Keratinocyte (primary cell): ENCODE measurements around the gene DDIAS.

Experiments used
- CTCF ChIP-seq, 3 experiments: IDR thresholded peaks in 1 of 3; conservative IDR thresholded peaks in 1 of 3; optimal IDR thresholded peaks in 1 of 3; 2 replicates in 2 of 3; 3 replicates in 1 of 3; pipeline versions ENCODE3 to v1.5.1; 2011; ENCODE audit warnings: low read length in 3 of 3, mild to moderate bottlenecking in 3 of 3, moderate library complexity in 2 of 3, control low read depth in 1 of 3, inconsistent platforms in 1 of 3; ENCODE audit not compliant: insufficient read depth in 2 of 3; ENCODE audit errors: extremely low read depth in 1 of 3
- EZH2 ChIP-seq: IDR thresholded peaks from one replicate; pipeline ENCODE4 v1.6.1; 2012; ENCODE audit warnings: inconsistent platforms, mild to moderate bottlenecking, low read length, moderate library complexity

GRCh38 chr11:82858556-82859091, 42.9 kb upstream of the DDIAS start:
- TF ChIP-seq CTCF (optimal IDR thresholded peaks at IDR 0.05 in 1 of 3, IDR thresholded peaks at IDR 0.05 in 1 of 3, conservative IDR thresholded peaks at IDR 0.05 in 1 of 3; ENCODE audit: extremely low read depth in 1 of 3, insufficient read depth in 2 of 3, low read length in 3 of 3), result no peak
- TF ChIP-seq EZH2, result no peak
